ENCODE data around the gene RCOR3.
A peak's percentile ranks its signal among the peaks of the same experiment; 100 is the strongest.
"Not testable (repeated sequence)": the region's sequence is repeated elsewhere in the genome, so short reads cannot be mapped to it uniquely, and the experiment has no call there.

RCOR3 gene

GRCh38 chr1:211260141-211261107 is 1.3 kb downstream of the RCOR3 start:
- DNase-seq = peak; percentile 76

GRCh38 chr1:211261229-211261628 is 2.1 kb downstream of the RCOR3 start:
- no peak for DNase-seq

GRCh38 chr1:211263022-211263421 is 3.9 kb downstream of the RCOR3 start:
- not testable (repeated sequence) for DNase-seq

DNA sequence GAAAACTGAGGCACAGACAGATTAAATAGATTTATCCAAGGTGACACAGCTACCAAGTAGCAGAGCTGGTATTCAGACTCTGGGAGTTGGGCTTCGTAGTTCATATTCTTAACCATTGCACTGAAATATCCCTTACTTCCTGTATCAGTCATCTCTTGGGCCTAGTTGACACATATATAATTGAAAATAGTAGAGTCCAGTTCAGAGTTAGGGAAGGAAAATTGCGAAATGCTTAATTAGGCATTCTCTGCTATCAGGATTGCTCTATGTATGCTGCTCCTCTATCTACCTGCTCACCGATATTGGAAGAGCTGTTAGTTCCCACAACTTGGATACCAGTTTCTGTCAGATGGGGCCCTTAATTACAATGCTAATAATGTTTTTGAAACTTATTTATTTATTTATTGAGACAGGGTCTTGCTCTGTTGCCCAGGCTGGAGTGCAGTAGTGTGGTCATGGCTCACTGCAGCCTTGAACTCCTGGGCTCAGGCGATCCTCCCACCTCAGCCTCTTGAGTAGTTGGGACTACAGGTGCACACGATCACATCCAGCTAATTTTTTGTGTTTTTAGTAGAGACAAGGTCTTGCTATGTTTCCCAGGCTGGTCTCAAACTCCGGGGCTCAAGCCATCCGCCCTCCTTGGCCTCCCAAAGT is 8.2 kb downstream of the RCOR3 start:
- DNase-seq = no peak

GRCh38 chr1:211279340-211279739 is 20.2 kb downstream of the RCOR3 start:
- DNase-seq = no peak

DNA sequence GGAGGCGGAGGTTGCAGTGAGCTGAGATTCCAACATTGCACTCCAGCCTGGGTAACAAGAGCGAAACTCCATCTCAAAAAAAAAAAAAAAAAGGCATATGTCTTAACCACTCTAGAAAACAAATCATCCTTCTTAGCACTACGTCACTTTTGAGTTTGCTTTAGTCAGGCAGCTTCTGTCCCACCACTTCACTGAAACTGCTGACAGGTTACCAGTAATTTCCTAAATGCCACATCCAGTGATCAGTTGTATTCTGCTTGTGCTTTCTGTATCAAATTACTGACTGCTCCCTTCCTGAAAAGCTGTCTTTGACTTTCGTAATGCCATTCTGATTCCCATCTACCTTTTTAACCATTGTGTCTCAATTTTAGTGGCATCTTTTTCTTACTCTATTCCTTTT is 21.7 kb downstream of the RCOR3 start:
- DNase-seq = no peak

DNA sequence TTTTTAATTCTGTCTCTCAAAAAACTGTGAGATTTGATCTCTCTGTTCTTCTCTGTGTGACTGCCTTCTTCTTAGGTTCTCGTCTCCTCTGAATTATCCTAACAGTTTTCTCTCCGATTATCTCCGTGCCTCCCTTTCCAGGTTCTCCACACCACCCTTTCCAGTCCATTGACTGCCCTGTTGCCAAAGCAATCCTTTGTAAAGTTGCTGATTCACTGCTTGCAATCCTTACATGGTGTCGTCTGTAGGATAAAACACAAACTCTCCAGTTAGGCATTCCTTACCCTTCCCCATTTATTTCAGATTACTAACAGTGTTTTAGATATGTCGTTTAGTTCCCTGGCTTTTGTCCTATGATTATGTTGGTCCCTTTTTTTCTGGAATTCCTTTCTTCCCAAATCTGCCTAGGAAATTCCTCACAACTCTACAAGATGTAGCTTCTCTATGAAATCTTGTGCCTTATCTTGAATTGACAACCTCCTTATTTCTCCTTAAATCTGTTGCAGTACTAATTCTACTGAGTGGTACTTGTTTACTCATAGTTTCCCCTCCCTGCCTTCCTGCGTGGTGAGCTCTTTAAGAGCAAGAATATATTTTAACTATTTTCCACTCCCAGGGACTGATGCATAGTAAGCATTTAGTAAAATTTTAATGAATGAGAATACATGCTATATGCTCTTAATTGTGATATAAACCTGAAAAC is 22.3 kb downstream of the RCOR3 start:
- DNase-seq = peak; percentile 31

DNA sequence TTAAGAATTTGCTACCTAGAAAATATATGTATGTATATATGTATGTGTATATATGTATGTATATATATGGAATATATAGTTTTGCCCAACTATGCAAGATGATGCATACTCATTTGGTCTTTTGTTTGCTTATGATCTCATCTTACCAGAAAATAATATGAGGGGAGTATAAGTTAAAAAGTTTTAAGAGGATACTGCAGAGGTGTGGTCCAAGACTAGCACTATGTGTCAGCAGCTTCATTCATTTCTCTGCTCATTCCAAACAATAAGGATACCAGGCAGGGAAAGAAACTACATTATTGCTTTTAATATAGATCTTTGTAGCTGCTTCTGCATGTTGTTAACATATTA is 22.8 kb downstream of the RCOR3 start:
- peak; percentile 25 for DNase-seq

- no peak for DNase-seq
Observed at GRCh38 chr1:211285196-211285595, 26.0 kb downstream of the RCOR3 start.

GRCh38 chr1:211287218-211287617 is 28.1 kb downstream of the RCOR3 start:
- no peak for DNase-seq

GRCh38 chr1:211292411-211292810 is 33.2 kb downstream of the RCOR3 start:
- DNase-seq = no peak

GRCh38 chr1:211296396-211296795 is 37.2 kb downstream of the RCOR3 start:
- no peak for DNase-seq

DNA sequence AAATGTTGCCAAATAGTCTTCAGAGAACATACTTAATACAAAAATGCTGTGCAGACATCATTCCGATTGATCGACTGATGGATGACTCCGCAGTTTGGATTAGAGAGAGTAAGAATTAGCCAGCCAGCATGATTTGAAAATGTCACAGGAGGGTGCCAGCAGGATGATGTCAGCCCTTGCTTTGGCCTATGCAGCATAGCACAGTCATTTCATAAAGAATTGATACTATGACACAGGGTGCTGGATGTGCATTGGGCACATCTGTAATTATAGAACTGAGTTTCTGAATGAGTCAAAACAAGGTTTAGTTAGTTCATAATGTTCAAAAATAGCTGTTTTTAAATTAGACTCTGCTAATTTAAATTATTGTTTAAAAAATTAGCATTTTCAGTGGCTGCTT is 45.9 kb downstream of the RCOR3 start:
- DNase-seq = peak; percentile 81

DNA sequence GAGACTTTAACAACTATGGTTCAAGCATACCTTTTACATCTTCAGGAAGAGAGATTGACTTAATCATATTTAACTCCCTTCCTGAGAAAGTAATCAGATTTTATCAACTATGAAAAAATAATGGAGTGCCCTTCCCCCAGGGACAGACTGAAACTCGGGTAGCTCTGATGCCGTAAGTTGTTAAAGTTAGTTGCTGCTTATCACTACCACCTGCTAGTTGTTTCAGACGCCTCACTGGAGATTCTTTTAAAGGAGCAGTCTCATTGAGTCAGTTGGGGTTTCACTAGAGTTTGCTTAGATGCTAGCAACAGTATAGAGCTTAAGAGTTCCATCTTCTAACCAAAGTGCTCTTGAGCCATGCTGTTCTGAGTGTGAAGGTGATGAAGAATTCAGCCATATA is 50.5 kb downstream of the RCOR3 start:
- DNase-seq = no peak

DNA sequence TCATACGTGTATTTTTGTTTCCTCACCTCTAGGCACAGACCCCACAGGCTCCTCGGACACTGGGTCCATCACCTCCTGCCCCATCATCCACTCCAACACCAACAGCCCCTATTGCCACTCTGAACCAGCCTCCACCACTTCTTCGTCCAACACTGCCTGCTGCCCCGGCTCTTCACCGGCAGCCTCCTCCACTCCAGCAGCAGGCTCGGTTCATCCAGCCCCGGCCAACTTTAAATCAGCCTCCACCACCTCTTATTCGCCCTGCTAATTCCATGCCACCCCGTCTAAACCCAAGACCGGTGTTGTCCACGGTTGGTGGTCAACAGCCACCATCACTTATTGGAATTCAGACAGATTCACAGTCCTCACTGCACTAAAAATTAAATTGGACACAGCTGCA is 54.2 kb downstream of the RCOR3 start:
- no peak for DNase-seq

- no peak for DNase-seq
Observed at GRCh38 chr1:211318576-211319280, 59.6 kb downstream of the RCOR3 start.

DNA sequence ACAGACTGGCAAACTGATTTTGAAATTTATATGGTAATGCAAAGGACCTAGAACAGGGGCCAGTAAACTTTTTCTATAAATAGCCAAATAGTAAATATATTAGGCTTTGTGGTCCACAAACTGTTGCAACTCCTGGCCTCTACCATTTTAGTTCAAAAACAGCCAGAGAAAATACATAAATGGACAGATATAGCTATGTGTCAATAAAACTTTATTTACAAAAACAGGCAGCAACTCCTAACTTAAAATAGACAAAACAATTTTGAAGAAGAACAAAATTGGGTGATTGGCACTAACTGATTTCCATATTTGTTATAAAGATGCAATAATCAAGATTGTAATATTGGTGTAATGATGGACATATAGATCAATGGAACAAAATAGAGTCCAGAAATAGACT is 60.7 kb downstream of the RCOR3 start:
- no peak for DNase-seq

DNA sequence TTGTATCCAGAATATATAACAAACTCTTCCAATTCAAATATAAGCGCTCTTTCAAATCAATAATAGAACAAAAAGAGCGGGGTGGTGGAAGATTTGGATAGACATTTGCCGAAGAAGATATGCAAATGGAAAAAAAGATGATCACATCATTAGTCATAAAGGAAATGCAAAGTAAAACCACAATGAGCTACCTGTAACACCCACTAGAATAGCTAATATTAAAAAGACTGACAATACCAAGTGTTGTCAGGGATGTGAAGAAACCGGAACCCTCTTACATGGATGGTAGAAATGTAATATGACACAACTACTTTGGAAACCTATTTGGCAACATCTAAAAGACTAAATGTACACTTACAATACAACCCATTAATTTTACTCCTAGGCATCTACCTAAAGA is 61.8 kb downstream of the RCOR3 start:
- DNase-seq = no peak

DNA sequence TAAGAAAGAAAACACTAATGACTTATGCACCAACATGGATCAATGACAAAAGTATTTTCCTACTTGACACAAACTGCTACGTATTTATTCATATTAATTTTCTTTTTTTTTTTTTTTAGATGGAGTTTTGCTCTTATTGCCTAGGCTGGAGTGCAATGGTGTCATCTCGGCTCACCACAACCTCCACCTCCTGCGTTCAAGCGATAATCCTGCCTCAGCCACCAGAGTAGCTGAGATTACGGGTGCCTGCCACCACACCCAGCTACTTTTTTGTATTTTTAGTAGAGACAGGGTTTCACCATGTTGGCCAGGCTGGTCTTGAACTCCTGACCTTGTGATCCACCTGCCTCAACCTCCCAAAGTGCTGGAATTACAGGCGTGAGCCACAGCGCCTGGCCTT is 62.5 kb downstream of the RCOR3 start:
- not testable (repeated sequence) for DNase-seq

- DNase-seq = peak; percentile 63
Observed at GRCh38 chr1:211323156-211324063, 64.2 kb downstream of the RCOR3 start.

DNA sequence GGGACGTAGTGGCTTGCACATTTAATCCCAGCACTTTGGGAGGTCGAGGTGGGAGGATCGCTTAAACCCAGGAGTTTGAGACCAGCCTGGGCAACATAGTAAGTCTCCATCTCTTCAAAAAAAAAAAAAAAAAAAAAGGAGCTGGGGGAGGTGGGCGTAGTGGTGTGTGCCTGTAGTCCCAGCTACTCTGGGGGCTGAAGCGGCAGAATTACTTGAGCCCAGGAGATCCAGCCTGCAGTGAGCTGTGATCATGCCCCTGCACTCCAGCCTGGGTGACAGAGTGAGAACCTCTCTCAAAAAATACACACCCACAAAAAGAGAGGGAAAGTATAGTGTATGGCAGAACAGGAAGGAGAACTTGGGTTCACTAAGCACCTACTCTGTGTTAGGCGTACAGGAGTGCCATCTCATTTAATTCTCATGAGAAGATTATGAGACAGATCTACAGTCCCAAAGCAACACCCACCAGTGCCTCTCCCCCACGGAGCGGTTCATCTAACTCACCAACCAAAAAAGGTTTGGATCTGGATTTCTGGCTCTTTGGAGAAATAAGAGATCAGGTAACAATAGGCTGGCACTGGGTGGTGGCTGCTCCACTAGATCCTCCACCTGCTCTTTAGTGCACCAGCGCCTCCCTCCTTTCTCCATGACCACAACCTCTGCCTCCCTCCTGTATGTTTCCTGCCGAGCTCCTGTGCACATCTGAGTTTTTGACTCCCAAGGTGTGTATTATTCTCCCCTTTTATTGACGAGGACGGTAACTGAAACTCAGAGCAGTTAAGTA is 66.0 kb downstream of the RCOR3 start:
- DNase-seq = no peak

All from fibroblast of skin of back (primary cell).